Measurements from ENCODE around the gene SAP25.

SAP25 gene

GRCh38 chr7:100612730-100613390 lies 39.2 kb upstream of the SAP25 start:
- TF ChIP-seq, protein P1, sequence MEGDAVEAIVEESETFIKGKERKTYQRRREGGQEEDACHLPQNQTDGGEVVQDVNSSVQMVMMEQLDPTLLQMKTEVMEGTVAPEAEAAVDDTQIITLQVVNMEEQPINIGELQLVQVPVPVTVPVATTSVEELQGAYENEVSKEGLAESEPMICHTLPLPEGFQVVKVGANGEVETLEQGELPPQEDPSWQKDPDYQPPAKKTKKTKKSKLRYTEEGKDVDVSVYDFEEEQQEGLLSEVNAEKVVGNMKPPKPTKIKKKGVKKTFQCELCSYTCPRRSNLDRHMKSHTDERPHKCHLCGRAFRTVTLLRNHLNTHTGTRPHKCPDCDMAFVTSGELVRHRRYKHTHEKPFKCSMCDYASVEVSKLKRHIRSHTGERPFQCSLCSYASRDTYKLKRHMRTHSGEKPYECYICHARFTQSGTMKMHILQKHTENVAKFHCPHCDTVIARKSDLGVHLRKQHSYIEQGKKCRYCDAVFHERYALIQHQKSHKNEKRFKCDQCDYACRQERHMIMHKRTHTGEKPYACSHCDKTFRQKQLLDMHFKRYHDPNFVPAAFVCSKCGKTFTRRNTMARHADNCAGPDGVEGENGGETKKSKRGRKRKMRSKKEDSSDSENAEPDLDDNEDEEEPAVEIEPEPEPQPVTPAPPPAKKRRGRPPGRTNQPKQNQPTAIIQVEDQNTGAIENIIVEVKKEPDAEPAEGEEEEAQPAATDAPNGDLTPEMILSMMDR (IDR thresholded peaks at IDR 0.05; ENCODE audit: low read depth, low read length, missing control alignments) = peak; percentile 16
- DNase-seq (ENCODE audit: low read depth) = no peak
- in situ Hi-C loops (cut with HindIII; ENCODE audit: low sequenced_read_pairs) = no loop called here
- peak overlapping the region; percentile 52 for H3K4me3 ChIP-seq (ENCODE audit: low read depth, low read length)

GRCh38 chr7:100611983-100612729 lies 38.5 kb upstream of the SAP25 start, which contains the start of gene MOSPD3:
Gene MOSPD3 (plus strand): TSS chr7:100612540. CDS start chr7:100612792, 252 bp downstream.
- peak within 1 kb of the TSS; percentile 52 for H3K4me3 ChIP-seq (ENCODE audit: low read depth, low read length)
- TF ChIP-seq, protein P1 (IDR thresholded peaks at IDR 0.05; ENCODE audit: low read depth, low read length, missing control alignments) = no peak
- peak; percentile 99 for DNase-seq (ENCODE audit: low read depth)
- in situ Hi-C loops (cut with HindIII; ENCODE audit: low sequenced_read_pairs) = no loop called here

- TF ChIP-seq, protein P1 (IDR thresholded peaks at IDR 0.05; ENCODE audit: low read depth, low read length, missing control alignments) = no peak
- H3K4me3 ChIP-seq (ENCODE audit: low read depth, low read length) = no peak overlapping the region
- in situ Hi-C loops (cut with HindIII; ENCODE audit: low sequenced_read_pairs) = no loop called here
- DNase-seq (ENCODE audit: low read depth) = no peak
Observed at GRCh38 chr7:100609958-100610357, 36.3 kb upstream of the SAP25 start.

DNA sequence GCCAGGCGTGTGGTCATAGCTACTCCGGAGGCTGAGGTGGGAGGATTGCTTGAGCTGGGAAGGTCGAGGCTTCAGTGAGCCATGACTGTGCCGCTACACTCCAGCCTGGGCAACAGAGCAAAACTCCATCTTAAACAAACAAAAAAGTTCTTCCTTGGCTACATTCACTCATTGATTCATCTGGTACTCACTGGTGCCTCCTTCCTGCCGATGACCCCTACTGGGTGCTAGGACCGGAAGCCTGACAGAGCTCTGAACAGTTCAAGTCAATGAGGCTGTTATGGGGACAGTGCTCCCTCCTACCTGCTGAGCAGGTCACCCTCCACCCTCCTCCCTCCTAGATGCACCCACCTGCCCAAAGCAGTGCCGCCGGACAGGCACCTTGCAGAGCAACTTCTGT lies 33.4 kb upstream of the SAP25 start:
- no peak overlapping the region for H3K4me3 ChIP-seq (ENCODE audit: low read depth, low read length)
- TF ChIP-seq, protein P1 (IDR thresholded peaks at IDR 0.05; ENCODE audit: low read depth, low read length, missing control alignments) = no peak
- in situ Hi-C loops (cut with HindIII; ENCODE audit: low sequenced_read_pairs) = no loop called here
- no peak for DNase-seq (ENCODE audit: low read depth)

- no peak for DNase-seq (ENCODE audit: low read depth)
- TF ChIP-seq, protein P1 (IDR thresholded peaks at IDR 0.05; ENCODE audit: low read depth, low read length, missing control alignments) = no peak
- H3K4me3 ChIP-seq (ENCODE audit: low read depth, low read length) = no peak overlapping the region
- in situ Hi-C loops (cut with HindIII; ENCODE audit: low sequenced_read_pairs) = no loop called here
Observed at GRCh38 chr7:100606313-100606712, 32.6 kb upstream of the SAP25 start.

- TF ChIP-seq, protein P1 (IDR thresholded peaks at IDR 0.05; ENCODE audit: low read depth, low read length, missing control alignments) = no peak
- in situ Hi-C loops (cut with HindIII; ENCODE audit: low sequenced_read_pairs) = no loop called here
- peak overlapping the region; percentile 61 for H3K4me3 ChIP-seq (ENCODE audit: low read depth, low read length)
- no peak for DNase-seq (ENCODE audit: low read depth)
Observed at GRCh38 chr7:100604976-100605911, 31.5 kb upstream of the SAP25 start.

Measured in astrocyte of the cerebellum (primary cell).